Subcutaneous abdominal adipose tissue (tissue), 5 donors: ENCODE measurements around the gene PTPRM.
A peak's percentile ranks its signal among the peaks of the same experiment; 100 is the strongest.

ENCODE experiments used
- H3K27ac ChIP-seq: one replicate; pipeline ENCODE4 v1.7.0; 2013; ENCODE audit warnings: low read depth, mild to moderate bottlenecking, inconsistent platforms, low read length, moderate library complexity
- H3K27me3 ChIP-seq, 5 donors: one replicate each; pipeline ENCODE4 v1.7.0; 2013; ENCODE audit warnings: low read length in 5 of 5, inconsistent platforms in 1 of 5; ENCODE audit not compliant: control insufficient read depth in 5 of 5, insufficient read depth in 4 of 5
- H3K36me3 ChIP-seq, 5 donors: one replicate each; pipeline ENCODE4 v1.7.0; 2013; ENCODE audit warnings: low read length in 5 of 5; ENCODE audit not compliant: control insufficient read depth in 5 of 5, insufficient read depth in 5 of 5
- H3K4me1 ChIP-seq, 5 donors: one replicate each; pipeline ENCODE4 v1.7.0; 2013; ENCODE audit warnings: low read length in 5 of 5, mild to moderate bottlenecking in 3 of 5, moderate library complexity in 1 of 5; ENCODE audit not compliant: control insufficient read depth in 5 of 5, insufficient read depth in 5 of 5
- H3K4me3 ChIP-seq, 5 donors: one replicate each; pipeline ENCODE4 v1.7.0; 2013; ENCODE audit warnings: low read length in 5 of 5, low read depth in 1 of 5
- H3K9ac ChIP-seq, 5 donors: one replicate each; pipeline ENCODE4 v1.7.0; 2013; ENCODE audit warnings: low read length in 5 of 5, mild to moderate bottlenecking in 4 of 5, moderate library complexity in 3 of 5
- H3K9me3 ChIP-seq, 5 donors: one replicate each; pipeline ENCODE4 v1.7.0; 2013; ENCODE audit warnings: low read length in 5 of 5; ENCODE audit not compliant: control insufficient read depth in 5 of 5
- donor health status: healthy.
- donor health status: healthy.
- donor health status: healthy.
- donor health status: healthy.
- donor health status: healthy.

PTPRM gene

DNA sequence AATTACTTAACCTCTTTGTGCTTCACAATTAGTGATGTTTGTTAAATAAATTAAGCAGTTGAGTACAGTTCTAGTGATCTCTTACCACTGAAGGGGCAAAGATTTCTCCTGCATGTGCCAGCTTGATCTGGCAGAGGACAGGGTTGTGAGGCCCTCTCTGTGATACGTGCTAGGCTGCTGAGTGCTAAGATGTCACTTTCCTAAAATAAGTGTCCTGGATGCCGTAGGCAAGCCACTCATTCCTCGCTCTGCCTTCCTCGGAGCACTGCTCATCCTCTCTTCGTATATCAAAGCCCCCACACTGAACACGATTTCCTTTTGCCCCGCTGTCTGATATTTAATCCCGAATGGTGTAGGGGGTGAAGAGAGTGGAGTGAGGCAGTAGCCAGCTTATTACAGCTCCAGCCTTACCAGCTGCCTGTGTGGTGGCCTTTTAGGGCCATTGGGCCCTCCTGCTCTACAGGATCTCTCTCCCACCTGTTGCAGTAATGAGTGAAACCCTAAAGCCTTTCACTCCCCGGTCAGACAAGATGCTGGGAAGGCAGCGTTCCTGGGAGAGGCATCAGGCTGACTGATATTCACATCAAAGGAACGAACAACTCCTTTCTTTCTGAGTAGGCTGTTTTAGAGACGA is 40.5 kb downstream of the PTPRM start:
- no peaks in the 10 kb centered on the region for H3K27me3 ChIP-seq
- no peak overlapping the region for H3K27ac ChIP-seq
- H3K4me3 ChIP-seq = no peak overlapping the region
- H3K9me3 ChIP-seq = no peaks in the 10 kb centered on the region
- peaks cover 12 to 33% (median 18%) of the 10 kb centered on the region in 5 donors for H3K4me1 ChIP-seq
- H3K9ac ChIP-seq = no peak overlapping the region
- H3K36me3 ChIP-seq = no peaks in the 10 kb centered on the region

DNA sequence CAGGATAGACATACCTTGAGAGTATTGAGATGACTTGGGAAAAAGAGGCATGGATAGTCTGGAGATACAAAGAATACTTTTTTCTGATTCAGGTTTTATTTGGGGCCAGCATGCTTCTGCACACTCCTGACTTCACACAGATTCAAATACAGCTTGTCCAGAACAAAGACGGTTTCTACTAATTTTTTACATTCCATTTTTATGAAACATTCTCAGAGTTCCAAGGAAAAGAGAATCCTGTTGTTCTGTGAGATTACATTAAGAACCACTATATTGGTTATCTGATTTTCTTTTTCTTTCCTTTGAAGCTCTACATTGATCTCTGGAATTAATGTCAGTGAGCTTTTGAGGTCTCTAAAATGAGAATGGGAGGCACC is 41.0 kb downstream of the PTPRM start:
- Histone ChIP-seq H3K9ac (no peak overlapping the region), H3K27ac (peak overlapping the region; percentile 22), H3K4me3 (no peak overlapping the region), H3K4me1 (peaks cover 12 to 33% (median 18%) of the 10 kb centered on the region in 5 donors), H3K27me3 (no peaks in the 10 kb centered on the region), H3K9me3 (no peaks in the 10 kb centered on the region), H3K36me3 (no peaks in the 10 kb centered on the region)

- no peaks in the 10 kb centered on the region for H3K36me3 ChIP-seq
- no peak overlapping the region for H3K4me3 ChIP-seq
- H3K9me3 ChIP-seq = no peaks in the 10 kb centered on the region
- peaks cover 12 to 27% (median 18%) of the 10 kb centered on the region in 5 donors for H3K4me1 ChIP-seq
- H3K27me3 ChIP-seq = no peaks in the 10 kb centered on the region
- peak overlapping the region; percentile 22 for H3K27ac ChIP-seq
- peak overlapping the region in 1 of 5 donors; percentile 11 for H3K9ac ChIP-seq
These were observed 41.7 kb downstream of the PTPRM start for GRCh38 chr18:7608781-7609201.

GRCh38 chr18:7609617-7610016 is 42.5 kb downstream of the PTPRM start:
- Histone ChIP-seq H3K4me3 (no peak overlapping the region), H3K27me3 (no peaks in the 10 kb centered on the region), H3K27ac (no peak overlapping the region), H3K9ac (no peak overlapping the region), H3K4me1 (peaks cover 12 to 23% (median 18%) of the 10 kb centered on the region in 5 donors), H3K9me3 (no peaks in the 10 kb centered on the region), H3K36me3 (no peaks in the 10 kb centered on the region)

DNA sequence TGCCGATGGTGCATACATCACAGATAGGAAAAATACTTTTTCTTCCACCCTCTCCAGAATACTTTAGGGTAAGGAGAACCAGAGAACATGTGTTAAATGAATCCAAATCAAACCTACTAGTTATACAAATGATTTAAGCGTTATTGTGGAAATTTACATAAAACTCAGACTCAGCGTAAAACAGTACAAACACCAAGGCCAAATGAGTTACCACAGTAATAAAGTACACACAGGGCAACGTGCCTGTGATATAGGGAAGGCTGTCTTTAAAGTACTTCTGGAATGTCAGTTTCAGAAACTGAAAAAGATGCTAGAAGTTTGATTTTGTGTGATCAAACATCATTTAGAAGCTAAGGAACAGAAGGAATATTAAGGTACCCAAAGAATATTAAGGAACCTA is 46.9 kb downstream of the PTPRM start:
- H3K4me1 ChIP-seq = peaks cover 7 to 35% (median 25%) of the 10 kb centered on the region in 5 donors
- H3K9me3 ChIP-seq = no peaks in the 10 kb centered on the region

DNA sequence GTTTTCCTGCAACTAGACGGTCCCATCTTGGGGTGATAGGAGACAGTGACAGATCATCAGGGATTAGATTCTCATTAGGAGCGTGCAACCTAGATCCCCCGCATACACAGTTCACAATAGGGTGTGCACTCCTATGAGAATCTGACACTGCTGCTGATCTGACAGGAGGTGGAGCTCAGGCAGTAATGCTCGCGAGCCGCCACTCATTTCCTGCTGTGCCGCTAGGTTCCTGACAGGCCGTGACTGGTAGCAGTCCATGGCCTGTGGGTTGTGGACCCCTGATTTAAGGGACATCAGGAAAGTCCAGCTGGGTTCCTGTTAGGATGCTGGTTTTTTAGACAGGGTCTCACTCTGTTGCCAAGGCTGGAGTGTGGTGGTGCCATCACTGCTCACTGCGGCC is 48.7 kb downstream of the PTPRM start:
- H3K27ac ChIP-seq = no peak overlapping the region
- H3K9ac ChIP-seq = no peak overlapping the region
- H3K9me3 ChIP-seq = no peaks in the 10 kb centered on the region
- no peaks in the 10 kb centered on the region for H3K27me3 ChIP-seq
- H3K36me3 ChIP-seq = no peaks in the 10 kb centered on the region
- H3K4me1 ChIP-seq = peaks cover 0 to 44% (median 32%) of the 10 kb centered on the region in 5 donors
- H3K4me3 ChIP-seq = no peak overlapping the region

More for the DNA sequence above, 46.9 kb downstream of the PTPRM start:
- no peaks in the 10 kb centered on the region for H3K36me3 ChIP-seq
- no peak overlapping the region for H3K4me3 ChIP-seq
- H3K9ac ChIP-seq = no peak overlapping the region
- no peak overlapping the region for H3K27ac ChIP-seq
- H3K27me3 ChIP-seq = no peaks in the 10 kb centered on the region

DNA sequence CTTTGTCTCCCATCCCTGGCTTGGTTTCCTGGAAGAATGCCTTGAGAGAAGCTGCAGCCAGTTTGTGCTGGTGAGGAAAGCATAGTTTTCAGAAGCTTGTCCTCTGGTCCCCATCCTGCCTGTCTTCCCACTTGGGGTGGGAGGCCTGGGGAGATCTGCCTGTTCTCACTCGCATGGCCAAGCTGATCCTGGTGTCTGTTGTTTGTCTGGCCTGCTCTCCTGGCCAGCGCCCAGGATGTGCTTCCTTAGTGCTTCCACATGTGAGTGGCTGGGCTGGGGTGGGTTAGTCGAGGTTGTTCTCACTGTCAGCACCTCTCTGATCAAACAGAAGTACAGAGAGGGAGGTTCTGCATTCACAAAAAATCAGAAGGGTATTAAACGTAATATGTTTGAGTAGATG is 49.5 kb downstream of the PTPRM start:
- Histone ChIP-seq H3K9me3 (no peaks in the 10 kb centered on the region), H3K27ac (no peak overlapping the region), H3K36me3 (no peaks in the 10 kb centered on the region), H3K27me3 (no peaks in the 10 kb centered on the region), H3K9ac (no peak overlapping the region), H3K4me1 (peaks cover 0 to 44% (median 32%) of the 10 kb centered on the region in 5 donors), H3K4me3 (no peak overlapping the region)

DNA sequence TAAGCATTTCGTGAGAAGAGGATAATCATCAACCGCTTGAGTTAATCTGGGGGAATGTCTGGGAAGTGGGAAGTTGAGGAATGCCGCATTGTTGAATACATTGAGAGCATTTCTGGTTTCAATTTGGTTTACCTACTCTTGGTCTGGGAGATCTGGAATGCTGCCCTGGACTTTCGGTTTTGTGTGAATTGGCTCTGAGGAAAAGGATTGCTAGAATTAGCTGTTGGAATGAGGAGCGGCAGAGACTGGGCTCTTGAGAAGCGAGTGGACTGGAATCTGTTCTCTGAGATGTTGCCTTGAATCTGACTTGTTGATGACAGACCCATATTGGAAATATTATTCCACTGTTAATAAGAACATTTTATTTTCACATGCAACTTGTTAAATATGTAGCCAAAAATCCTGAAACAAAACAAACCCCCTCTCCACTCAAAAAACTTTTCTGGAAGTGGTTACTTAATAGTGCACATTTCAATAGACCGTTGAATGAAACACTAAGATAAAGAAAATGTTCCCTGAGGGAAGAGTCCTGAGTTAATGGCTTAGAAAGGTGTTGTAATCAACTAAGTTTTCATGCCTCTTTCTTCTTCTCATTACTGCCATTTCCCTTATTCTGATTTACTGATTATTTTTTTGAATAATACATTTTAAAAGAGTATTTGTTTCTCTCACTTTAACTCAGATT is 50.8 kb downstream of the PTPRM start:
- Histone ChIP-seq H3K27me3 (no peaks in the 10 kb centered on the region), H3K4me1 (peaks cover 2 to 48% (median 37%) of the 10 kb centered on the region in 5 donors), H3K9ac (peak overlapping the region in 1 of 5 donors; percentile 27), H3K27ac (peak overlapping the region; percentile 2), H3K4me3 (peak overlapping the region in 1 of 5 donors; percentile 1), H3K9me3 (no peaks in the 10 kb centered on the region), H3K36me3 (no peaks in the 10 kb centered on the region)

DNA sequence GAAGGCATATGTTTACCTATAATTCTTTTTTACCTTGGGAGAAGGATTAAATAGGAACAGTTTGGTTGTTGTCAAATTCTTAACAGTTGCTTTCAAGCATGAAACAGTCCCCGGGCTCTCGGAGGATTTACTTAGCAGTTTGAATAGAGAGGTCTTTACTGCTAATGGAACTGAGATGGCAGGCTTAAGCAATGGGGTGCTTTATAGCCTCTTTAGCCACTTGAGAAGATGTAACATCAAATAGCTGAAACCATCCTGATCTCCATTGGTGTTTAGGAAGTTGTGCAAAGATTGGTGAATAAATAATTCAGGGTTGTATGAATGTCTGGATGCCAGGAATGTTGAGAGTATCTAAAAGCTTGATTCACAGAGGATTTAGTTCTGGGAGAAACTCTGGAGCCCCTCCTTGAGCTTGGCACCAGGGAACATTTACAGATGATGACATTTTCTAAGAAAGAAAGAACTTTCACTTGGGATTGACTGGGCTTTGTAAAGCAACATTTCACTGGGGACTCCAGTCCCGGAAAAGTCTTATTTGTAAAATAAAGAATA is 51.9 kb downstream of the PTPRM start:
- peak overlapping the region in 2 of 5 donors; percentile 47 to 56 for H3K4me3 ChIP-seq
- H3K9ac ChIP-seq = no peak overlapping the region

GRCh38 chr18:7619676-7620075 is 52.6 kb downstream of the PTPRM start:
- peak overlapping the region in 4 of 5 donors; percentile 37 to 56 (median 42) for H3K4me3 ChIP-seq

More for the DNA sequence above, 51.9 kb downstream of the PTPRM start:
- Histone ChIP-seq H3K27me3 (no peaks in the 10 kb centered on the region), H3K27ac (peak overlapping the region; percentile 39), H3K36me3 (no peaks in the 10 kb centered on the region), H3K4me1 (peaks cover 2 to 51% (median 40%) of the 10 kb centered on the region in 5 donors), H3K9me3 (no peaks in the 10 kb centered on the region)

More at GRCh38 chr18:7619676-7620075, 52.6 kb downstream of the PTPRM start:
- Histone ChIP-seq H3K36me3 (no peaks in the 10 kb centered on the region), H3K9ac (no peak overlapping the region), H3K9me3 (no peaks in the 10 kb centered on the region), H3K4me1 (peaks cover 2 to 54% (median 41%) of the 10 kb centered on the region in 5 donors), H3K27me3 (no peaks in the 10 kb centered on the region), H3K27ac (peak overlapping the region; percentile 39)
